COLO829 (cell line): ENCODE measurements around the gene ZNF653.
"Not testable (repeated sequence)": the region's sequence is repeated elsewhere in the genome, so short reads cannot be mapped to it uniquely, and the experiment has no call there.

ENCODE experiments used
- DNase-seq: peaks from one replicate; pipeline ENCODE4 v3.0.0; 2012; ENCODE audit warnings: low spot score

Gene ZNF653

DNA sequence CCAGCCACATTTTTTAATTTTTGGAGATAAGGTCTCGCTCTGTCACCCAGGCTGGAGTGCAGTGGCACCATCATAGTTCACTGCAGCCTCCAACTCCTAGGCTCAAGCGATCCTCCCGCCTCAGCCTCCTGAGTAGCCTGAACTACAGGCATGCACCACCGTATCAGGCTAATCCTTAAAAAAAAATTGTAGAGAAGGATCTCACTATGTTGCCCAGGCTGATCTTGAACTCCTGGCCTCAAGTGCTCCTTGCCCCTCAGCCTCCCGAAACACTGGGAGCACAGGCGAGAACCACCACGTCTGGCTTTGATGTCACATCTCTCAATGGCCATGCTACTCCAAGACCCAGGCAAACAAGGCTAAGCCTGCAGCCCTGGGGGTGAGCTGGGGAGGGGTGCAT, 49.0 kb downstream of the ZNF653 start:
- no peak for DNase-seq

DNA sequence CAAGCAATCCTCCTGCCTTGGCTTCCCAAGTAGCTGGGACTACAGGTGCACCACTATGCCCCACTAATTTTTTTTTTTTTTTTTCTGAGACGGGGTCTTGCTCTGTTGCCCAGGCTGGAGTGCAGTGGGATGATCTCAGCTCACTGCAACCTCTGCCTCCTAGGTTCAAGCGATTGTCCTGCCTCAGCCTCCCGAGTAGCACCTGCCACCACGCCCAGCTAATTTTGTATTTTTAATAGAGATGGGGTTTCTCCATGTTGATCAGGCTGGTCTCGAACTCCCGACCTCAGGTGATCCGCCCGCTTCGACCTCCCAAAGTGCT, 50.4 kb downstream of the ZNF653 start:
- DNase-seq = not testable (repeated sequence)

DNA sequence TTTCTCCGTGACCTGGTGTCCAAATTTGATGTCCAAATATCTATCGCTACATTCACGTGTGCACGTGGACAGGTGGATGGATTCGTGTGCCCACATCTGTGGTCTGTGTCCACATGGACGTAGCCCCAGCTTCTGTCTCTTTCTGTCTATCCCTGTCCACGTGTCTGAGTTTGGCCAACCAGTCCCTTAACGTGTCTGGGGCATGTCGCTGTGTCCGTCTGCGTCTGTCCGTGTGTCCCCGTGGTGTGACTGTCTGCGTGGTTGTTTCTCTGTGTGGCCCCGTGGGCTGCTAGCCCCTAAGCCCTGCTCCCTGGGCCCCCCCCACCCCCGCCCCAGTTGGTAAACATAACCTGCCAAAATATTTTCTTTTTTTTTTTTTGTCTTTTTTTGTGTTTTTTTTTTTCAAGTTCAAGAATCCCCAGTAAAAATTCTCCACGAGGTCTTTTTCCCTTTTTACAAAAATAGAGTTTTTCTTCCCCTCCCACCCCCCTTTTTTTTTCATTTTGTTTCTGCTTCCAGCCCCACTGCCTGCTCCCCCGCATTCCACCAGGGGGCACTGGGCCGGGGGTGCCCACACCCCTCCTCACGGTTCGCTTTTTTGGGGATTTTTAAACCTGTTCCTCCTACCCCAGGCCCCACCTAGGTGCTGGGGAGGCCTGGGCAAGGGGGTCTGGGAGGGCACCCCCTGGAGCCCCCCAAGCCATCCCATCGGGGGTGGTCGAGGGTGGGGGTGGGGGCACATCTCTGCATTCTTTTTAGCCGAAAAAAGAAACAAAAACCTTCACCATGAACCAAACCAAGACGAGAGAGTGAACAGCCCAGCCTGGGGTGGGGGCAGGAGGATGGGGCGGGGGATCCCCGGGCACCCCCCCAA, 51.9 kb downstream of the ZNF653 start:
- no peak for DNase-seq

DNA sequence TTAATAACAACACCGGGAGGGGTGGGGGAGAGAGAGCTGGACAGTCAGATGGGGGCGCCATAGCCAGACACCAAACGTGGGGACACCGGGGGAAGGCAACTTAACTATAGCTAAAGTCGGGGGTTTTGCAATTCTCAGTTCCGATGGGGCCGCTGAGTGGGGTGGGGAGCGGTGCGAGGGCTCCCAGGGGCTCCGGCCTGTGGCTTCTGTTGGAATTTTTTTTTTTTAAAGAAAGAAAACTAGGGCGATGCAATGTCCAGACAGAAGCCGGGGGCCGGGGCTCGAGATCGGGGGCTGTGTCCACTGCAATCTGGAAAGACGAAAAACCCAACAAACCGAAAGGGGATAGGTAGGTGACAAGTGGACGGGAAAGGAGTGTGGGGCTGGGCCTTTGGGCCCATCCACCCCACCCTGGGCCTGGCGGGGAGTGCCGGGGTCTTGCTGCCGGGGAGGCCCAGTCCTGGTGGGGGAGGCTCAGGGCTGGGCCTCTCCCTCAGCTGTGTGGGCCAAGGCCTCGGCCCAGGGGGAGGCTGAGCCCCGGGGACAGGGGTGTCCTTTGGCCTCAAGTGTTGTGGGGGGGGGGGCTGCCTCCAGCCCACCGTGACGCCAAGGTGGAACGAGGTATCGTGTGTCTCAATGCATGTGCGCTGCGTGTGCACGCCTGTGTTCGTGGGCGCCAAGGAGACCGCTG, 52.9 kb downstream of the ZNF653 start:
- no peak for DNase-seq

DNA sequence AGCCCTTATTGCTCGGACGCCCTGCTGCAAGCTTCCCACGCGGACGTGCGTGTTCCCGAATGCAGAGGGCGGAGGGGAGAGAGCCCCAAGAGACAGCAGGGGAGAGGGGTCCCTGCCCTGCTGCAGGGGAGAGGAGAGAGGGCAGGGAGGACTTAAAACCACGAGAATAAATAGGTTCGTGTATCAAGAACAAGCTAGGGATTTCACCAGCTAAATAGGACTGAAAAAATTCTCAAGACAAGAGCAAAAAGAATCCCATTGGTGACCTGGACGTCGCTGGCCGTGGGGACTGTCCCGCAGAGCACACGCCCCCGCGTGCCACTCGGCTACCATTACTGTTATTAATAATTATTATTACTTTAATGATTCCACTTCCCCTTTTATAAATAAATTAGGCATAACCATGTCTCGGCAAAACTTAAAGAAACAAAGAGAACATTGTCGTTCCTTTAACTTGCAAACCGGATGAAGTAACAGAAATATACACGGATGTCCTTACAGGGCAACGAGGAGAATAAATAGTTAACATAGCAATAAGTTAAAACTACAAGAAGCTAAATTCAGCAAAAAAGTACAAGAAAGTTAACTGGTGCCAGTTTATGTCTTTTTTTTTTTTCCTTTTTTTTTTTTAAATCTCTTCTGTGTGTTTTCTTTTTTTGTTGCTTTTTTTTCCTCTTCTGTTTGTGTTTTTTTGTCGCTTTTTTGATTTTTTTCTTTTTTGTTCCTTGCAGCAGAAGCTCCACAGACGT, 53.6 kb downstream of the ZNF653 start:
- peak; percentile 67 for DNase-seq

DNA sequence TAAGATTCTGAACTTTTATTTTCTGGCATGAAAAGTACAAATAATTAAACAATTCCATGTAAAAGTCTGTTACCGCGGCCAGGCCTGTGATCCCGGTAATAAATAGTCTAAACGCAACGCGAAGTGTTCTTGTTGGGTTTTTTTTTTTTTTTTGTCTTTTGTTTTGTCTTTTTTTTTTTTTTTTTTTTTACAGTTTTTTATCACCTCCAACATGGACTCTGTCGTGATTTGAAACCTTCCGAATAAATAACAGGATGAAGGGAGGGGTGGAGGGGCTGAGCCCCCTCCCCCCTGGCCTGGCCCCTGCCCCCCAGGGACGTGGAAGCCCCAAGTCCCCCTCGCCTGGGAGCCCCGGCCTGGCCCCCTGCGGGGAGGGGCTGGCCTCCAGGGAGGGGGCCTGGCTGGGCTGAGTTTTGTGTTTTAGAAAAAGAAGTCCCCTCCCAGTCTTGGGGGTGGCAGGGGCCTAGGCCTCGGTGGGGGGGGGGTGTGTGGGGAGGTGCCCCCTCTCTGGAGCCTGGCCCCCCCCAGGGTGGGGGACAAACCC, 54.2 kb downstream of the ZNF653 start:
- no peak for DNase-seq

DNA sequence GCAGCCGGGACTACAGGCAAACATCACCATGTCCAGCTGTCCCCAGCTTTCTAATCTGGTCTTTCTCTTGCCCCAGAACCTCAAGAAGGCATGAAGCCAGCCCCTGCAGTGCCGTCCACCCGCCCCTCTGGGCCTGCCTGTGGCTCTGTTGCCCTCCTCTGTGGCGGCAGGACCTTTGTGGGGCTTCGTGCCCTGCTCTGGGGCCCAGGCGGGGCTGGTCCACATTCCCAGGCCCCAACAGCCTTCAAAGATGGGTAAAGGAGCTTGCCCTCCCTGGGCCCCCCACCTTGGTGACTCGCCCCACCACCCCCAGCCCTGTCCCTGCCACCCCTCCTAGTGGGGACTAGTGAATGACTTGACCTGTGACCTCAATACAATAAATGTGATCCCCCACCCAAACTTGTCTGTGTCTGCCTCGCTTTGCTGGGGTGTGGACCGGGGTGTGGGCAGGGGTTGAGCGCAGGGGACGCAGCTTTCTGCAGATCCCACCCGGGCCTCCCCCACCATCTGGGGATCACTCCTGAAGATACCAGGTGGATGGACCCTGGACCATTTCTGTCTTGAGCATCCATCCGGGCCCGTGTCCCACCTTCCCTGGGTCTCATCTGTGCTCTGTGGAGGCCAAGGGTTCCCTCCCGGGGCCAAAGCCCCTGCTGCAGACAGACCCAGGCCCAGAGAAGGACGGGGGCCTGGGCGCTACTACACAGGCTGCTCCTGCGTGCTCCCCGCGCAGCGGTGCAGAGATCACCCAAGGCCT, 54.9 kb downstream of the ZNF653 start:
- DNase-seq = no peak

DNA sequence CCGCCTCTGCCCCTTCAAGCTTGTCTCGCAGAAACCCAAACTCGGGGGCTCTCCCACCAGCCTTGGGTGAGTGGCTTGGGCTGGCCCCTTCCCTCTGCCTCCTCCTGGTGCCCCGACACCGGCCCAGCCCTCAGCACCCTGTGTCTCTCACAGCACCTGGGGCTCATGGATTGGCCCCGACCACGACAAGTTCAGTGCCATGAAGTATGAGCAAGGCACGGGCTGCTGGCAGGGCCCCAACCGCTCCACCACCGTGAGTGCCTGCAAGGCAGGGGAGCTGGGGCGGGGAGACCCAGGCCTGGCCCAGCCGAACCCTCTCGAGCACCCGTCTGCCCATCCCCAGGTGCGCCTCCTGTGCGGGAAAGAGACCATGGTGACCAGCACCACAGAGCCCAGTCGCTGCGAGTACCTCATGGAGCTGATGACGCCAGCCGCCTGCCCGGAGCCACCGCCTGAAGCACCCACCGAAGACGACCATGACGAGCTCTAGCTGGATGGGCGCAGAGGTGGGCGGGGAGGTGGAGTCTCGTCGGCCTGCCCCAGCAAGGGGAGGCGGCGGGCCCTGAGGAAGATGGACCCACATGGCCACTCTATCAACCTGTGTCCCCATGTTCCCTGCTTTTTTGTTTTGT, 56.6 kb downstream of the ZNF653 start:
- DNase-seq = no peak

DNA sequence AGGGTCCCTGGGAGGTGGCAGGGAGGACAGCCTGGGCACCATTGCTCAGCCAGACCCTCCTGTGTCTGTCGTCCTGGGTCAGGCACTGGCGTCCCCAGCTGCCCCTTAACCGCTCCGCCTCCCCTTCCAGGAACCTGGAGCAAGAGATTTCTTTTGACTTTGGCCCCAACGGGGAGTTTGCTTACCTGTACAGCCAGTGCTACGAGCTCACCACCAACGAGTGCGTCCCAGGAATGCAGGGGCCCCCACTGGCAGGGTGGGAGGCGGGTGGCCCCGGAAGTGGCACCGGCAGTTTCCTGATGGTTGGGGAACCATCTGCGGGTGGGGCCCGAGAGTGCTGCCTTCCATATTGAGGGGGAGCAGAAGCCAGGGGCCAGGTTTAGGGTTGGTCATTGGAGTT, 57.2 kb downstream of the ZNF653 start:
- no peak for DNase-seq

DNA sequence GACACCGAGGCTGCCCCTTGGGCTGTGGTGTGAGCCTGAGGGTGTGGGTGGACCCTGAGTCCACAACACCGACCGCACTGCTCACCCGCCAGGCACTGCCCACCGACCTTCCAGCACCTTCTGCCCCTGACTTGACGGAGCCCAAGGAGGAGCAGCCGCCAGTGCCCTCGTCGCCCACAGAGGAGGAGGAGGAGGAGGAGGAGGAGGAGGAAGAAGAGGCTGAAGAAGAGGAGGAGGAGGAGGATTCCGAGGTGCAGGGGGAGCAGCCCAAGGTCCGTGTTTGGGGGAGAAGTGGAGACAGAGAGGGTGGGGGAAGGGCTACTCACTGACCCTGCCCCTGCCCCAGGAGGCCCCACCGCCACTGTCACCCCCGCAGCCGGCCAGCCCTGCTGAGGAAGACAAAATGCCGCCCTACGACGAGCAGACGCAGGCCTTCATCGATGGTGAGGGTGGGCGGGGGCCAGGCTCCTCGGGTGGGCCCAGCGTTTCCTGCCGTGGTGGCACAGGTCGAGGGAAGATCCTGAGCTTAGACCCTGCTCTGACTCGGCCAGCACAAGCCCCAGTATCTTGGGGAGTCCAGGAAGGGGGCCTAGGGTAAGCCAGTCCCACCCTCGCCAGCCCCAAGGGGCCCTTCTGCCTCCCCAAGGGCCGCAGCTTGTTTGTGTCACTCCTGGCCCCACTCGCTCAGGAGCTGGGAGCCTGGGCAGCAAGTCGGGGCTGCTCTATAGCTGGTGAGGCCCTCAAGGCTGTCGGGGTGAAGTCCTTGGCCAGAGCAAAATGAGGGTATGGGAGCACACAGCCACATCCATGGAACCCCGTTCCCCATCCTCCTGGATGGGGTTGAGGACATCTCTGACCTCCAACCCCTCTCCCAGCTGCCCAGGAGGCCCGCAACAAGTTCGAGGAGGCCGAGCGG, 58.0 kb downstream of the ZNF653 start:
- DNase-seq = no peak

DNA sequence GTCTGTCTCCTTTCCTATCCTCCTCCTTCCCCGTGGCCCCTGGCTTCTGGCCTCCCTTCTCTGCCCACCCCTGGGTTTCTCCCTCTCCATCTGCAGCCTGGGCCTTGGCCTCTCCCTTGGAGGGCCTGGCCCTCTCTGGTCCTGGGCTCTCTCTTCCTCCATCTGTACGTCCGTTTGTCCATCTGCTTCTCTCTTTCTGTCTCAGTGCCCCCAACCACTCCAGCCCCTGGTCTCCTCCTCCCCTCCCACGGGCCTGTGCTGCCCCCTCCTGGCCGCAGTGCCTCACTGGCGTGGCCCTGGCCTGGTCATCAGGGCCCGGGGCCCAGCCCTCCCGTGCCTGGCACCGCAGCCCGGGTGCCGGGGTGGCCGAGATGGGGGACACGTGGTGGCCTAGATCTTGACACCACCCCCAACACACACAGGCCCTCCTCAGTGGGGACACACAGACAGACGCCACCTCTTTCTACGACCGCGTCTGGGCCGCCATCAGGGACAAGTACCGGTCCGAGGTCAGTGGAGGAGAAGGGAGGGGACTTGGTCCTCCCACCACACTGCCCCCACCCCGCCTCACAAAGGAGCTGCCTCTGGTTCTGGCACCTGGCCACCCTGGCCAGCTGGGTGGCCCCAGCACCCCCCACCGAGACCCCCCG, 58.9 kb downstream of the ZNF653 start:
- DNase-seq = no peak

DNA sequence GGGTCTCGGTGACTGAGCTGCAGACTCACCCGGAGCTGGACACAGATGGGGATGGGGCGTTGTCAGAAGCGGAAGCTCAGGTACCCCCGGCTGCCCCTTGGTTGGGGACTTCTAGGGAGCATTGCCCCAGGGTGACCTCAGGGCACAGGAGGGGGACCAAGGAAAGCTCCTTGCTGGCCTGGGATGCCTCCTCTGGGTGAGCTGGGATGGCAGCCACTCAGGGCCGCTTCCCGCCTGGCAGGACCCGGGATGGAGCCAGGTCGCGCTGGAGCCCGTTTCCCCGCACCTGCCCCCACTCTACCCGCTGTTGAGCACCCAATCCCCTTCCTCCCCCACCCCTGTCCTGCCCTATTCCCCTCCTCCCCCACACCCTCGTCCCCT, 59.4 kb downstream of the ZNF653 start:
- no peak for DNase-seq

DNA sequence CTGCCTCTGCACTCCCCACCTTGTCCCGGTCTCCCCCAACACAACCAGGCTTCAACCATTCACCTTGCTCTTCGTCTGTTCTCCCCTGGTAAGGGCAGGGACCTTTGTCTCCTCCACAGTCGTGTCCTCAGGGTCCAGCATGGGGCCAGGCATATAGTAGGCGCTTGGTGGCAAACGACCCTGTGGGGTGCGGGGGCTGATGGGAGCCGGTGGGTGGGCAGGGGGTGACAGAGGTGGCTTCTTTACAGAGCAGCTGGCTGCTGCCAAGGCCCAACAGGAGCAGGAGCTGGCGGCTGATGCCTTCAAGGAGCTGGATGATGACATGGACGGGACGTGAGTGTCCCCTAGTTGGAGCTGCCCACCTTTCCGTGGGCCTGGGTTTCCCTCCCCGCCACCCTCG, 60.5 kb downstream of the ZNF653 start:
- DNase-seq = no peak

DNA sequence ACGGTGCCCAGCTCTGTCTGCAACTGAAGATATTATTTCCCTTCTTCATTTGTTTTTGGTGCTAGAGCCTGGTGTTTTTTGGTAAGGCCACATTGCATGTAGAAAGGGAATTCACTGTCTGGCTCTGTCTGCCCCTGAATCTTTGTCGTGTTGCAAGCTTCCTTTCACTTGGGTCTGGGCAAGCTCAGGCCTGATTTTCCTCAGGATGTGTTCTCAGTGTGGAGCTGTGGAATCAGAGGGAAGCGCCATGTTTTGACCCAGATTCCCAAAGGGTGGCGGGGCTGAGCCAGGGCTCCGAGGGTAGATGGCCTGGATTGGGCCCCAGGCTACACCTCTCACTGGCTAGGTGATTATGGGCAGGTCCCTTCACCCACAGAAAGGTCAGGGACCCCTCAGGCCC, 61.6 kb downstream of the ZNF653 start:
- no peak for DNase-seq

DNA sequence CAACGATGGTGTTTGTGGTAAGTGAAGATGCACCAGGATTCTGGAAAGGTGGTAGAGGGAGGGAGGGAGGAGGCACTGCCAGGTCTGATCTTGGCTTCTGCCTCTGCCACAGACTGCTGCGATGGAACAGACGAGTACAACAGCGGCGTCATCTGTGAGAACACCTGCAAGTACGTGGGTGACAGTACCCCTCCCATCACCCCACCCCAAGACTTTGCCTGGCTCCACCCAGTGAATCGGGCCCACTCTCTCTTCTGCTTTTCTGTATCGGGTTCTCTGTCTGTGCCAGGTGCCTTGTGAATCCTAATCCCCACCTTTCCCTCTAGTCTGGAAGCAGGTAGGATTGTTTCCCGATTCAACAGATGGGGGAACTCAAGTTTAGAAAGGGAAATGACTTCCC, 67.7 kb downstream of the ZNF653 start:
- no peak for DNase-seq

DNA sequence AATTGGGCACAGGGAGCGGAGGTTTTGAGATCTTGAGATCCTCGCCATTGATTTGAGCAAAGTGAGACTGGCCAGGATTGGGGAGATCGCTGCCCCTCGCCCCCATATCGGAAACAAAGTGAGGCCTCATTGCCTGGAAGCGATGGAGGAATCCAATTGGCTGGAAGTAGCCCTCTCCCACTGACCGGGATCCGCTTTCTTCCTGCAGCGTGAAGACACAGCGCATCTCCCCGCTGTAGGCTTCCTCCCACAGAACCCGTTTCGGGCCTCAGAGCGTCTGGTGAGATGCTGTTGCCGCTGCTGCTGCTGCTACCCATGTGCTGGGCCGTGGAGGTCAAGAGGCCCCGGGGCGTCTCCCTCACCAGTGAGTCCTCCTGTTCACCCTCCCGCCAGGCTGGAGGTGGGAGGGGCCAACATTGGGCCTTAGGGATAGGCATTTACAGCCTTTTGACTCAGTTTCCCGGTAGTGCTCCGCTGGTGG, 69.8 kb downstream of the ZNF653 start:
- no peak for DNase-seq

DNA sequence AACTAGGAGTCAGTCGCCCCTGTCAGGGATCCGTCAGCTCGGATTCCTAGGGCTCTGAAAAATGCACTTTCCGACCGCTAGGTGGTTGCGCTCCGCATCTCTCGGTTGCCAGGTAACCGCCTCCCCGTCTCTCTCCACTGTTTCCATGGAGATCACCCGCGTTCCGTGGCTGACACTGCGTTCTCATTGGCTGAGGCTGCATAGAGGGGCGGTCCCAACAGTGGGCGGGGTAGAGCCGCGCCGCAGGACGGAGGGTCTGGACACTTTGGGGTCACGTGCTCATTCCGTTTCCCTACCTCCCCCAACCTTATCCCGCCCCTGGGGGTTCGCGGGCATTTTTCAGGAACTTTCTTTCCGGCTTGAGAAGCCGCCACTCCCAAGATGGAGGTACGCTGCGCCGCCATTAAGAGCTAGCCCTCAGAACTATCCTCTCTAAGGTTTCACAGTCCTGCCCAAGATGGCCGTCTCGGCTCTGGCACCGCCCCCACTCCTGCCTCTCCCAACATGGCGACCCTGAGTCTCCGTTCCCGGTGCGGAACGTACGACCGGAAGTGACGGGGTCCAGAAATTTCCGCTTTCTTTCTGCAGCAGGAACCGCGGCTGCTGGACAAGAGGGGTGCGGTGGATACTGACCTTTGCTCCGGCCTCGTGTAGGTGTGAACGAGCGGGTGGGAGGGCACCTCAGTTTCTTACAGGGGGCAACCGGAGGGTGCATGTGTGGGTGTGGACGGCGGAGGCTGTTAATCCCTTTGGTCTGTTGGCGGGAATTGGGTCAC, 70.4 kb downstream of the ZNF653 start, which contains the start of the genes ODAD3 and PRKCSH:
ODAD3 (minus strand) TSS at position 65 of the 776 bp plus-strand sequence. CDS start 105 bp downstream, outside the sequence.
PRKCSH (plus strand) TSS at position 579 of the 776 bp plus-strand sequence. CDS start 483 bp downstream, outside the sequence.
- peak; percentile 100 for DNase-seq

DNA sequence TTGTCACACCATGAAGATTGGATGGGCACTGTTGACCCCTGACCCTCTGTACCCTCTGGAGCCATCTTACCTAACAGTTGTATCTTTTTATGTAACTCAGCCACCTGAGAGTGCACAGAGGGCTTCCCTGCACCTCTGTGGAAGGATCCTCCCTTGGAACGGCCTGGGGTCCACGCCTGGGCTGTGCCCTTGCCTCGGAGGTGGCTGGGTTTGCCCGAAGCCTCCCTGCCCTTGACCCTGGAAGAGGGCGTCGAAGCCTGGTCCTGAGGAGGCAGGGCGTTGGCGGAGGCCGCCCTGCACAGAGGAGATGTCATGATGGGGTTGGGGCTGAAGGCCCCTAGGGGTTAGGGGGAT, 71.0 kb downstream of the ZNF653 start:
- no peak for DNase-seq

DNA sequence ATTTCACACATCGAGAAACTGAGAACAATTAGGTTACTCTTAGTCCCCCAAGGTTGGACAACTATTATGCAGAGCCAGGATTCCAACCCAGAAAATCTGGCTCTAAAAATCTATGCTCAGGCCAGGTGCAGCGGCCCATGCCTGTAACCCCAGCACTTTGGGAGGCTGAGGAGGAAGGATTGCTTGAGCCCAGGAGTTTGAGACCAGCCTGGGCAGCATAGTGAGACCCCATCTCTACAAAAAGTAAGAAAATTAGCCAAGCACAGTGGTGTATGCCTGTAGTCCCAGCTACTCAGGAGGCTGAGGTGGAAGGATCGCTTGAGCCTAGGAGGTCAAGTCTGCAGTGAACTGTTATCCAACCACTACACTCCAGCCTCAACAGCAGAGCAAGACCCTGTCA, 72.1 kb downstream of the ZNF653 start:
- not testable (repeated sequence) for DNase-seq
